ENCODE data around the gene STK32A. TPM values are rescaled to one million over a fixed set of nuclear protein-coding genes. Genes with fewer than 3 reads are reported as not detected.

Gene STK32A
- total RNA-seq, 1 donor from 2014 or later: 5.0 TPM

DNA sequence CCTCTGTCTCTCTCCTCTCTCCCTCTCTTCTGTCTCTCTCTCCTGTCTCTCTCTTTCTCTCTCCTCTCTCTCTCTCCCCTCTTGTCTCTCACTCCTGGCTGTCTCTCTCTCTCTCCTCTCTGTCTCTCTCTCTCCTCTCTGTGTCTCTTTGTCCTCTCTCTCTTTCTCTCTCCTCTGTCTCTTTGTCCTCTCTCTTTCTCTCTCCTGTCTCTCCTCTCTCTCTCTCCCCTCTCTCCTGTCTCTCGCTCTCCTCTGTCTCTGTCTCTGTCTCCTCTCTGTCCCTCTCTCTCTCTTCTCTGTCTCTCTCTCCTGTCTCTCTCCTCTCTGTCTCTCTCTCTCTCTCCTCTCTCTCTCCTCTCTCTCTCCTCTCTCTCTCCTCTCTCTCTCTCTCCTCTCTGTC, 25.0 kb downstream of the STK32A start:
- no peak for DNase-seq

DNA sequence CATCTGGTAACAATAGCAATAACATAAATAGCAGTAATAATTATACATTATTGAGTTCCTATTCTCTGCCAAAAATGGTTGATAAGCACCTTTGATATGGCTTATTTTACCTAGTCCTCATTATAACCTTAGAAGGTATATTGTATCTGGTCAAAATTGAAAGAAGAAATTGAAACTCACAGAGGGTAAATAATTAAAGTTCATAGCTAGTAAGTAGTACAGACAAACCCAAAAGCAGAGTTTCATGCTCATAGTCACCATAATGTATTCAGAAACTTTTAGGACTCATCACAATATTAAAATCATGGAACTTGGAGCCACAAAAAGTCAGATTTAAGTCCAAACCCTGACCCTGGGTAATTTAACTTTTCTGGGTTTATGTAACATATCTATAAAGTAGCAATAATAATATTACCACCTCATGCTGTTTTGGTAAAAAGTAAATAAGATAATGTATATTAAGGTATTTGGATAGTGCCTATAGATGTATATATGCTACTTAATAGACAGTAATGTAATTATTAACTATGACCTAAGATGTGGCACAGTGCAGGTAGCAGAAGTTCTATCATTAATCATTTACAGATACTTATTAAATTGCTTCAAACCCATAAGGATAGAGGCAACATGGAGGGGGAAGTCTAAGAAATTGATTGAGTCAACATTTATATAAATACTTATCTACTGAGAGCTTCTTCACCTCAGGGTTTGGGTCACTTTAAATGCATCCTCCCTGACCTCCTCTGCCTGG, 32.4 kb downstream of the STK32A start:
- no peak for DNase-seq

- DNase-seq: no peak
These were observed 41.7 kb downstream of the STK32A start for GRCh38 chr5:147276497-147276896.

GRCh38 chr5:147286296-147286695, 51.5 kb downstream of the STK32A start:
- no peak for DNase-seq

- DNase-seq: no peak
These were observed 52.3 kb downstream of the STK32A start for GRCh38 chr5:147287110-147287509.

DNA sequence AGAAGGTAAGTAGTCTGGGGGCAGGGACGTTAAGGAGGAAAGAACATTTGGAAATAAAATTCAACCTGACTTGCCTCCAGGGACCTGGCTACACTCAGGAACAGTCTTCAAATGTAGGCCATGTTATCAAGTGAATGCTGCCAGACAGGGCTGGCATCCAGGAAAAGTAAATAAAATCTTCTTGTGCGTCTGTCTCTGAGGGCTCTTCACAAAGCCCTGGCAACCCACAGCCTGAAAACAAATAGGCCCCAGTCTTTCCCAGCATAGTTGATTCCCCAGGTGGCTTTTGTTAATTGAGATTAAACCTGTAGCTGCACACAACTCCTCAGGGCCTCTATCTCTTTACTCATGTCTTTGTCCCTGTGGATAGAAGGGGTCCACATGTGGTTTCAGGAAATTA, 55.4 kb downstream of the STK32A start:
- no peak for DNase-seq

GRCh38 chr5:147303251-147303650, 68.4 kb downstream of the STK32A start:
- DNase-seq: no peak

GRCh38 chr5:147303976-147304375, 69.2 kb downstream of the STK32A start:
- DNase-seq: no peak

- DNase-seq: no peak
These were observed 70.3 kb downstream of the STK32A start for GRCh38 chr5:147305147-147305546.

DNA sequence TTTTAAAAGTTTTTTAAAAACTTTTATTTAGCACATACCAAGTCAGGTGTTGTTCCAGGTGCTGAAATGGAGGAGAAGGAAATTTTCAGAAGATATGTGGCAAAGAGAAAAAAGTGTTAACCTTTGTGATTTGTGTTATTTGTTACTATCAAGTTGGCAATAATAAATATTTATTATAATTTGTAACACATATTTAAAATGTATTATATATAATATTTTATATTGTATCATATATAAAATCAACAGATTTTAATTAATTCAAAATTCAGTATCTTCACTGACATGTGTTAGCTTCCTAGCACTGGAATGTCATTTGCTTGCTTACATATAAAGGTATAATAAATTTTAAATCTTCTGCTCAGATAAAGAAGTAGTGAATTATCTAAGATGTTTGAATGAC, 71.5 kb downstream of the STK32A start:
- DNase-seq: no peak

GRCh38 chr5:147307170-147307569, 72.3 kb downstream of the STK32A start:
- no peak for DNase-seq

DNA sequence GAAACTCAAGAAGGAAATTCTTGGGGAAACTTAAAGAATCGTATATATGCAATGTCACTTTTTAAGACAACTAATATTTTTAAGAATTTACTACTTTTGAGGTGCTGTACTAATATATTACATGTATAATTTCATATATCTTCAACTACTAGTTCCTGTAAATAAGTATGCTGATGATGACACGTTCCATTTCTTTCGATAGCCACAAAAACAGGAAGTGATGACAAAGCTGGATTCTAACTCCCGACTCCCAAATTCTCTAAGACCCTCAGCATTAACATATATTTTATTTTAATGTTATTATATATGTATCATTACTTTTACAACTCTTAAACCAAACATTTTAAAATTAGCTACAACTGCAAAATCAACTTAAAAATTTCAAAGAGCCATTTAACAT, 74.8 kb downstream of the STK32A start:
- DNase-seq: no peak

DNA sequence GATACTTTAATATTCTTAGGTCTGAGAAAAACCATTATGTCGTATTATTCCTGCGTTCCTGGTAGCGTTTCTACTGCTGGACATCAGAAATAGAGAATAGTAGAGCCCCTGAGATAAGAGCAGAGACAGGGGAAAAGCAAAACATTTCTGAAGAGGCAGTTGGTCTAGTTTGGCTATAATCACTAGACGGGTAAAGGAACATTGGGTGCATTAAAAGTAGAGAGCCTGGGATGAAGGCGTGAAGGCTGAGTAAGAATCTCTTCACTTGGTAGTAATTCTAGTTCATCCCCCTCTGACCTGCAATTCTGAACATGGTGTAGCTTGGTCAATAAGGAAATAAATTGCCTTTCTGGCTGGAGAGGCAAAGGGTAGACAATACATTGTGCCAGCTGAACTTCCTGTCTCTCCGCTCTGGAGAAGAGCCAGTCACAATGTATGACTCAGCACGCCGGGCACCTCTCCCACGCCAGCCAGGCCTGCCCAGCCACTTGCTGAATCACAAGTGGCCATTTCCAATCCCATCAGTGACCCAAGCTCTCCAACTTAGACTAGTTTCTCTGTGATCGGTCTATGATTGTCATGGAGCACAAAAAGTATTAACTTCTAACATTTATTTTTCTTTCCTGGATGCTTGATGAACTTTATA, 75.4 kb downstream of the STK32A start:
- DNase-seq: no peak

DNA sequence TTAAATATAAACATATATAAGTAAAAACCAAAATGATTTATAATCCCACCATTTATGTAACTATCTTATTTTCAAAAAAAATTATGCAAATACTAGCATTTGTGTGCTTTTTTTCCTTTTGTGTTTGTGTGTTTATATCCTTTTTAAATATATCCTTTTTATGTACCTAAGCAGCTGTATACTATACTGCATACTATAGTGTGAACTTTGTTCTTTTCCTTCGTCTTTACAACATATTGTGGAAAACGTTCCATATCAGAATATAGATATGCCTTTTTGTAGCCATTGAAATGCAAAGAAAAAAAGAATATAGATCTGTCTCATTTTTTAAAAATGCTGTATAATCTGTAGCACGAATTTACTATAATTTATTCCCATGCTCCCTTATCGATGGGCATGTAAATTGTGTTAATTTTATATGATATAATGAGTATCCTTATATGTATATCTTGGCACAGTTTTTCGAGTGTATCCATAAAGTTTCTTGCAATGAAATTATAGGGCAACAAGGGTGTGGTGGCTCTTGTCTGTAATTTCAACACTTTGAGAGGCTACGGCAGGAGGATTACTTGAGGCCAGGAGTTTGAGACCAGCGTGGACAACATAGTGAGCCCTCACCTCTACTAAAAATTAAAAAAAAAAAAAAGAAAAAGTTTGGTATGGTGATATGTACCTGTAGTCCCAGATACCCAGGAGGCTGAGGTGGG, 83.3 kb downstream of the STK32A start:
- DNase-seq: no peak

DNA sequence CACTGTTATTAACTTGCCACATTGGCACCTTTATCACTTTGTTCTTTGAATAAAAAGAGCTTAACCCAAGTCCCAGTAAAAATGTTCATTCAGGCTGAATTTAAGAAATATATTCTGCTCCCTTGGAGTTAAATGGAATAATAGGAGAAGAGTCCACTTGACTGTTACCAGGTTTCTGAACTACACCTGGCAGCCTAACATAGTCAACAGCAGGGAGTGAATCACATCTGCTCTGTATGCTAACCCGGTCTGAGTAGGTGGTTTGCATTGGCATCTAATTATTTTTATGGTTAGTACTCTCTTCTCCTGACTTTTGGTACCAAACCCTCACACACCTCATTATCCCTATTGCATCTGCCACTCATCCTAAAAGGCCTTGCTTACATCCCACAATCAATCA, 86.7 kb downstream of the STK32A start:
- DNase-seq: no peak

DNA sequence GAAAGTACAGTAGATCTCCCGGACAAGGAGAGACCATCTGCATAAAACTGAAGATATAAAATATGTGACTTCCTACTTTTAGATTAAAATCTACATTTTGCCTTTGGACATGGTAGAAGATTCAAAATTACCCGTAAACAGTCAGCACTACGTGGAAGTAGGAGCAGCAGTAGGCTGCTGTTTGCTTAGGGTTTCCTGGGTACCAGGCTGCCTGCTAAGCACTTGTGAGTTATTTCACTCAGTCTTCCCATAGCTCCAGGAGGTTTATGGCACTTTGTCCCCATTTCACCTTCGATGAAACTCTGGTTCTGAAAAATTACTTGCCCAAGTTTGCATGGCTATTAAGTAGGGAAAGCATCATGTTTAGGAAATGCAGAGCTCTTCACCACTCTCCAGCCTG, 92.6 kb downstream of the STK32A start:
- DNase-seq: no peak

DNA sequence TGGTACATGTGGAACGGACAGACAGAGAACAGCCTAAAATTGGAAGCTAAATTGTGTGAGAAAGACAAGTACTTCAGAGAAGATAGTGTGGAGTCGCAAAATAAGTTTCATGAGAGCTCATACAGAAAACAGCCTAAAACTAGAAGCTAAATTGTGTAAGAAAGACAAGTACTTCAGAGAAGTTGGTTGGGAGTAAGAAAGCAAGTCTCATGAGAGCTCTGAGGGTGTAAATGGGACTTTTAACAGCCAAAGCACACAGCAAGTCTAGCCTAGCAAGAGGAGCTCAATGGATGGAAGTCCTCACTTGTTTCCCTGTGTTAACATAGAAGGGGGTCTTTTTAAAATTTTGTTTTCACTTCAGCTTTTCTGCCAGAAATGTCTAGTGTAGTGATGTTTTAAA, 93.1 kb downstream of the STK32A start:
- no peak for DNase-seq

- DNase-seq: no peak
These were observed 97.8 kb downstream of the STK32A start for GRCh38 chr5:147332658-147333057.

GRCh38 chr5:147336876-147337275, 102.0 kb downstream of the STK32A start:
- DNase-seq: no peak

DNA sequence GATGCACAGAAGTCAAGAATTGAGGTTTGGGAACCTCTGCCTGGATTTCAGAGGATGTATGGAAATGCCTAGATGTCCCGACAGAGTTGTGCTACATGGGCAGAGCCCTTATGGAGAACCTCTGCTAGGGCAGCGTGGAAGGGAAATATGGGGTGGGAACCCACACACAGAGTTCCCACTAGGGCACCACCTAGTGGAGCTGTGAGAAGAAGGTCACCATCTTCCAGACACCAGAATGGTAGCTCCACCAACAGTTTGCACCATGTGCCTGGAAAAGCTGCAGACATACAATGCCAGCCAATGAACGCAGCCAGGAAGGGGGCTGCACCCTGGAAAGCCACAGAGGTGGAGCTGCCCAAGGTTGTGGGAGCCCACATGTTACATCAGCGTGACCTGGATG, 104.5 kb downstream of the STK32A start:
- DNase-seq: no peak

GRCh38 chr5:147340941-147341340, 106.1 kb downstream of the STK32A start:
- DNase-seq: no peak

DNA sequence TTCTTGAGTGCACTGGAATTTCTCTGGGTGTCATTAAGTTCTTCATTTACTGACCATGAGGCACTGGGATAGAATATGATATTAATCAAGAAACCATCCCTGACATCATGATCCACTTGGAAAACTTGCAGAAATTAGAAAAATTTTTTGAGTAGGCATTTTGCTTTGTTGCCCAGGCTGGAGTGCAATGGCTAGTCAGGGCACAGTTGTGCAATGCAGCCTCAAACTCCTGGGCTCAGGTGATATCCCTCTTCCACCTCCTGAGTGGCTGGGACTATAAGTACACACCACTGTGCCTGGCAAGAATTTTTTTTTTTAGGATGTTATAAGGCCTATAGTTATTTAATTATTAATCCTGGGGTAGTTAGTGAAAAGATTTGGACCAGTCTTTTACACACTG, 106.5 kb downstream of the STK32A start:
- no peak for DNase-seq

DNA sequence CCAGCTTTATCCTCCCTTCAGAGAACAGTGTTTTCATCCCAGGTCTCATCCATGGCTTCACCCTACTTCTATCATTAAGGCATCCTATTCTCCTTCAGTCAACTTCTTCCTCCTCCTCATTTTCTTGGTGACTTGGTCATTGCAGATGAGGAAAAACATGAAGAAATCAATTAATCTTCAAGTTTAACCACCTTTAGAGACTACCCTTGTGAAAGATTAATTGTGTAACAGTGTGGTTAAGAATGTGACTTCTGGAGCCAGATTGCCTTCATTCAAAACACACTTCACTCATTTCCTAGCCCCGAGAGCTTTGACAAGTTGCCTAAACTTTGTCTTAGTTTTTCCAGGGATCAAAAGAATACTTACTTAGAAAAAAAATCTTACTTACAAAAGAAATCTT, 110.0 kb downstream of the STK32A start:
- no peak for DNase-seq

Measured in skin of body (tissue), 2 donors.